ENCODE measurements around the gene HOXC12.

DNA sequence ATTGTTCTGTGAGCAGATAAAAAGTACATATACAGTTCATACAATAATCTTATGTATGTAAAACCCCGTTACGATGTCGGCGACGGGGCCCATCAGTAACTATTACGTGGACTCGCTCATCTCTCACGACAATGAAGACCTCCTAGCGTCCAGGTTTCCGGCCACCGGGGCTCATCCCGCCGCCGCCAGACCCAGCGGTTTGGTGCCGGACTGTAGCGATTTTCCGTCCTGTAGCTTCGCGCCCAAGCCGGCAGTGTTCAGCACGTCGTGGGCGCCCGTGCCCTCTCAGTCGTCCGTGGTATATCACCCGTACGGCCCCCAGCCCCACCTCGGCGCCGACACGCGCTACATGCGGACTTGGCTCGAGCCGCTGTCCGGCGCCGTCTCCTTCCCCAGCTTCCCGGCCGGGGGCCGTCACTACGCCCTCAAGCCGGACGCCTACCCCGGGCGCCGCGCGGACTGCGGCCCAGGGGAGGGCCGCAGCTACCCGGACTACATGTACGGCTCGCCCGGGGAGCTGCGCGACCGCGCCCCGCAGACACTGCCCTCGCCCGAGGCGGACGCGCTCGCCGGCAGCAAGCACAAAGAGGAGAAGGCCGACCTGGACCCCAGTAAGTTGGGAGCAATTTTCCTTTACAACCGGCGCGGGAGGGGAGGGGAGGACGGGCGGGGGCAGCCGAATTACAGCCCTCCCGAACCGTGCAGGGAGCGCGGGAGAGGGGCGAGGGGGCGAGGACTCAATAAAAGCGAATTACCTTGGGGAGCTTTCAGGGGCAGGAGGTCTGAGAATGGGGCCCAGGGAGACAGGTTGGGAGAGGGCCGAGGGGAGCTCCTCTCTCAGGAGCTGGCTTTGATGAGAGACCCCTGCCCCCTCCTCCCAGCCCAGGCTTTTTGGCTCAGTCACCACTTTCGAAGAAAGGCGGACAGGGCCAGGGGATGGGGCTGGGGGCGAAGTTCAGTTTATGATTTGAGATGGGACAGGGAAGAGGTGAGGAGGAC is 45.7 kb downstream of the HOXC12 start, which contains the start of gene HOXC9:
- TF ChIP-seq ZNF70 (CRISPR knock-in tag; IDR thresholded peaks at IDR 0.05) = no peak
- TF ChIP-seq, protein P1, sequence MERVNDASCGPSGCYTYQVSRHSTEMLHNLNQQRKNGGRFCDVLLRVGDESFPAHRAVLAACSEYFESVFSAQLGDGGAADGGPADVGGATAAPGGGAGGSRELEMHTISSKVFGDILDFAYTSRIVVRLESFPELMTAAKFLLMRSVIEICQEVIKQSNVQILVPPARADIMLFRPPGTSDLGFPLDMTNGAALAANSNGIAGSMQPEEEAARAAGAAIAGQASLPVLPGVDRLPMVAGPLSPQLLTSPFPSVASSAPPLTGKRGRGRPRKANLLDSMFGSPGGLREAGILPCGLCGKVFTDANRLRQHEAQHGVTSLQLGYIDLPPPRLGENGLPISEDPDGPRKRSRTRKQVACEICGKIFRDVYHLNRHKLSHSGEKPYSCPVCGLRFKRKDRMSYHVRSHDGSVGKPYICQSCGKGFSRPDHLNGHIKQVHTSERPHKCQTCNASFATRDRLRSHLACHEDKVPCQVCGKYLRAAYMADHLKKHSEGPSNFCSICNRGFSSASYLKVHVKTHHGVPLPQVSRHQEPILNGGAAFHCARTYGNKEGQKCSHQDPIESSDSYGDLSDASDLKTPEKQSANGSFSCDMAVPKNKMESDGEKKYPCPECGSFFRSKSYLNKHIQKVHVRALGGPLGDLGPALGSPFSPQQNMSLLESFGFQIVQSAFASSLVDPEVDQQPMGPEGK (CRISPR knock-in tag; IDR thresholded peaks at IDR 0.05; ENCODE audit: borderline replicate concordance) = 0 out of 2 replicates have a peak, but pooled peaks have one; percentile 12
- TF ChIP-seq, protein P2, sequence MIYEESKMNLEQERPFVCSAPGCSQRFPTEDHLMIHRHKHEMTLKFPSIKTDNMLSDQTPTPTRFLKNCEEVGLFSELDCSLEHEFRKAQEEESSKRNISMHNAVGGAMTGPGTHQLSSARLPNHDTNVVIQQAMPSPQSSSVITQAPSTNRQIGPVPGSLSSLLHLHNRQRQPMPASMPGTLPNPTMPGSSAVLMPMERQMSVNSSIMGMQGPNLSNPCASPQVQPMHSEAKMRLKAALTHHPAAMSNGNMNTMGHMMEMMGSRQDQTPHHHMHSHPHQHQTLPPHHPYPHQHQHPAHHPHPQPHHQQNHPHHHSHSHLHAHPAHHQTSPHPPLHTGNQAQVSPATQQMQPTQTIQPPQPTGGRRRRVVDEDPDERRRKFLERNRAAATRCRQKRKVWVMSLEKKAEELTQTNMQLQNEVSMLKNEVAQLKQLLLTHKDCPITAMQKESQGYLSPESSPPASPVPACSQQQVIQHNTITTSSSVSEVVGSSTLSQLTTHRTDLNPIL (CRISPR knock-in tag; IDR thresholded peaks at IDR 0.05; ENCODE audit: low read depth) = no peak
- TF ChIP-seq ZFP30 (CRISPR knock-in tag; IDR thresholded peaks at IDR 0.05) = no peak
- TF ChIP-seq ESRRG (CRISPR knock-in tag; IDR thresholded peaks at IDR 0.05) = no peak
